Duodenal mucosa (tissue), 2 donors: Measurements from ENCODE around the gene TNS1.

Source experiments
- H3K27ac ChIP-seq: one replicate; pipeline ENCODE4 v1.7.0; 2013; ENCODE audit warnings: low read depth, low read length
- H3K27me3 ChIP-seq, 2 donors: one replicate each; pipeline ENCODE4 v1.7.0; 2013; ENCODE audit warnings: low read length in 2 of 2, control low read depth in 1 of 2; ENCODE audit not compliant: insufficient read depth in 2 of 2, control insufficient read depth in 1 of 2
- H3K36me3 ChIP-seq, 2 donors: one replicate each; pipeline ENCODE4 v1.7.0; 2013; ENCODE audit warnings: low read length in 2 of 2, control low read depth in 1 of 2; ENCODE audit not compliant: insufficient read depth in 2 of 2, control insufficient read depth in 1 of 2
- H3K4me1 ChIP-seq, 2 donors: one replicate each; pipeline ENCODE4 v1.7.0; 2013; ENCODE audit warnings: low read length in 2 of 2, control low read depth in 1 of 2; ENCODE audit not compliant: insufficient read depth in 2 of 2, control insufficient read depth in 1 of 2
- H3K4me3 ChIP-seq, 2 donors: one replicate each; pipeline ENCODE4 v1.7.0; 2013; ENCODE audit warnings: low read length in 2 of 2, low read depth in 1 of 2
- H3K9ac ChIP-seq, 2 donors: one replicate each; pipeline ENCODE4 v1.7.0; 2013; ENCODE audit warnings: low read length in 2 of 2, low read depth in 1 of 2
- H3K9me3 ChIP-seq, 2 donors: one replicate each; pipeline ENCODE4 v1.7.0; 2013; ENCODE audit warnings: low read length in 2 of 2, control low read depth in 1 of 2; ENCODE audit not compliant: control insufficient read depth in 1 of 2

The TNS1 gene

GRCh38 chr2:217794133-217794986, 208.4 kb downstream of the TNS1 start:
- Histone ChIP-seq H3K36me3 (no peaks in the 10 kb centered on the region), H3K9ac (no peak overlapping the region), H3K27ac (no peak overlapping the region), H3K9me3 (no peaks in the 10 kb centered on the region), H3K4me1 (no peaks in the 10 kb centered on the region), H3K27me3 (no peaks in the 10 kb centered on the region), H3K4me3 (no peak overlapping the region)

- no peaks in the 10 kb centered on the region for H3K9me3 ChIP-seq
- H3K4me3 ChIP-seq, result no peak overlapping the region
- no peak overlapping the region for H3K9ac ChIP-seq
- no peaks in the 10 kb centered on the region for H3K36me3 ChIP-seq
- no peaks in the 10 kb centered on the region for H3K4me1 ChIP-seq
- no peaks in the 10 kb centered on the region for H3K27me3 ChIP-seq
- no peak overlapping the region for H3K27ac ChIP-seq
Measured at GRCh38 chr2:217793566-217794132, 209.1 kb downstream of the TNS1 start.

- no peaks in the 10 kb centered on the region for H3K9me3 ChIP-seq
- no peaks in the 10 kb centered on the region for H3K27me3 ChIP-seq
- no peak overlapping the region for H3K4me3 ChIP-seq
- no peak overlapping the region for H3K9ac ChIP-seq
- no peak overlapping the region for H3K27ac ChIP-seq
- H3K4me1 ChIP-seq, result no peaks in the 10 kb centered on the region
- no peaks in the 10 kb centered on the region for H3K36me3 ChIP-seq
Measured at GRCh38 chr2:217792626-217793527, 209.9 kb downstream of the TNS1 start.

- Histone ChIP-seq H3K4me3 (no peak overlapping the region), H3K4me1 (no peaks in the 10 kb centered on the region), H3K27ac (no peak overlapping the region), H3K9ac (no peak overlapping the region), H3K36me3 (no peaks in the 10 kb centered on the region), H3K27me3 (no peaks in the 10 kb centered on the region), H3K9me3 (no peaks in the 10 kb centered on the region)
Measured at GRCh38 chr2:217791551-217791950, 211.2 kb downstream of the TNS1 start.

GRCh38 chr2:217790681-217791392, 212.0 kb downstream of the TNS1 start:
- Histone ChIP-seq H3K36me3 (no peaks in the 10 kb centered on the region), H3K9ac (no peak overlapping the region), H3K27me3 (no peaks in the 10 kb centered on the region), H3K4me3 (no peak overlapping the region), H3K9me3 (no peaks in the 10 kb centered on the region), H3K4me1 (no peaks in the 10 kb centered on the region), H3K27ac (no peak overlapping the region)

- H3K9me3 ChIP-seq, result no peaks in the 10 kb centered on the region
- no peaks in the 10 kb centered on the region for H3K36me3 ChIP-seq
- H3K9ac ChIP-seq, result no peak overlapping the region
- H3K4me1 ChIP-seq, result peaks cover 0 to 5% of the 10 kb centered on the region in 2 donors
- H3K27me3 ChIP-seq, result no peaks in the 10 kb centered on the region
- peak overlapping the region; percentile 18 to 45 for H3K4me3 ChIP-seq
- H3K27ac ChIP-seq, result no peak overlapping the region
Measured at GRCh38 chr2:217790195-217790594, 212.6 kb downstream of the TNS1 start.

GRCh38 chr2:217789736-217790181, 213.0 kb downstream of the TNS1 start:
- Histone ChIP-seq H3K4me3 (peak overlapping the region; percentile 18 to 45), H3K4me1 (peaks cover 0 to 5% of the 10 kb centered on the region in 2 donors), H3K9ac (peak overlapping the region in 1 of 2 donors; percentile 4), H3K9me3 (no peaks in the 10 kb centered on the region), H3K36me3 (no peaks in the 10 kb centered on the region), H3K27ac (no peak overlapping the region), H3K27me3 (no peaks in the 10 kb centered on the region)

GRCh38 chr2:217789003-217789735, 213.6 kb downstream of the TNS1 start:
- H3K4me3 ChIP-seq, result peak overlapping the region; percentile 18 to 45

GRCh38 chr2:217788669-217789002, 214.2 kb downstream of the TNS1 start:
- no peaks in the 10 kb centered on the region for H3K9me3 ChIP-seq
- H3K4me1 ChIP-seq, result peaks cover 0 to 5% of the 10 kb centered on the region in 2 donors
- no peak overlapping the region for H3K27ac ChIP-seq
- no peak overlapping the region for H3K4me3 ChIP-seq
- no peaks in the 10 kb centered on the region for H3K27me3 ChIP-seq
- H3K36me3 ChIP-seq, result no peaks in the 10 kb centered on the region
- H3K9ac ChIP-seq, result no peak overlapping the region

More at GRCh38 chr2:217789003-217789735, 213.6 kb downstream of the TNS1 start:
- Histone ChIP-seq H3K9me3 (no peaks in the 10 kb centered on the region), H3K27ac (no peak overlapping the region), H3K36me3 (no peaks in the 10 kb centered on the region), H3K4me1 (peaks cover 0 to 5% of the 10 kb centered on the region in 2 donors), H3K27me3 (no peaks in the 10 kb centered on the region), H3K9ac (peak overlapping the region in 1 of 2 donors; percentile 4)
